CMK (cell line): Measurements from ENCODE around the gene PSMG3.

Source experiments
- DNase-seq: peaks from one replicate; pipeline ENCODE4 v3.0.0-alpha.2; 2010; ENCODE audit warnings: low read depth

PSMG3 gene, protein sequence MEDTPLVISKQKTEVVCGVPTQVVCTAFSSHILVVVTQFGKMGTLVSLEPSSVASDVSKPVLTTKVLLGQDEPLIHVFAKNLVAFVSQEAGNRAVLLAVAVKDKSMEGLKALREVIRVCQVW

GRCh38 chr7:1569833-1570632 lies at the start of gene PSMG3:
Gene PSMG3, minus strand, starts transcription at chr7:1570032. Its CDS starts 693 bp downstream, at chr7:1569339.
- peak; percentile 71 for DNase-seq

- no peak for DNase-seq
These were observed 48.6 kb upstream of the PSMG3 start for GRCh38 chr7:1618475-1618874.

GRCh38 chr7:1617957-1618356 lies 48.1 kb upstream of the PSMG3 start:
- DNase-seq = no peak

DNA sequence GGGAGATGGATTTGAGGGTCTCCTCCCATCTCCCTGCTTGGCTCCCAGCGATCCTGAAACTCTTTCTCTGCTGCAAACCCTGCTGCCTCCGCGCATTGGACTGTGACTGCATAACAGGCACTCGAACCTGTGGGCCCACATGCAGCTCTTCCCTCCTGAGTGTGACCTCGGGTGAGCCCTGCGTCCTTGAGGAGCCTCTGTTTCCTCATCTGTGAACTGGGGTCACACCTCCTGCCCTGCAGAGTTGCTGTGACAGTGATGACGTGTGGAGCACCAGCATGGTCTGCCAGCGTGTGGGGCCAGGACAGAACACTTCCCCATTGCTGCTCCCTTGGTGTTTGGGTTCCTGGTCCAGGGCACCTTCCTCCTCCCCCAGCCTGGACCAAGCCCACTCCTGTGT lies 46.9 kb upstream of the PSMG3 start:
- DNase-seq = no peak

DNA sequence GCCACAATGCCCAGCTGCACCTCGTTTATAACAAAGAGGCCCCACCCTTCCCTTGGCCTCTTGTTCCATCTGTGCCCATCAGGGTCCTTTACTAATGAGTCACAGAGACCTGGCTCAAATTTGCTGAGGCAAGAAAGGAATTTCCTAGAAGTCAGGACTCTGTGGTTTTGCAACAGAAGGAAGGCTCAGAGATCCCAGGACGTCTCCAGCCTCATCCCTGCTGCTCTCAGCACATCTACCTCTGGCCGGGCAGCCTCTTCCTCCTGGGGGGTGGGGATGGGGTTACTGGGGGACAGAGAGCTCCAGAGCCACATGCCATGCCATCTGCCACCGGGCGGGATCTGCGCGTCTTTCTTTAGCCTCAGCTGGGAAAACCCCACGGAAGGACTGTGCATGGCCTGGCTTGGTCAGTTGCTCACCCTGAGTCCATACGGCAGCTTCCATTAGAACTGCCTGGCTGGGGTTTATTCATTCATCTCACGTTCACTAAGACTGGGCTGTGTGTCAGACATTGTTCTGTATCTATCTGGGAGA lies 41.9 kb upstream of the PSMG3 start:
- no peak for DNase-seq

GRCh38 chr7:1610678-1611302 lies 41.0 kb upstream of the PSMG3 start:
- no peak for DNase-seq

DNA sequence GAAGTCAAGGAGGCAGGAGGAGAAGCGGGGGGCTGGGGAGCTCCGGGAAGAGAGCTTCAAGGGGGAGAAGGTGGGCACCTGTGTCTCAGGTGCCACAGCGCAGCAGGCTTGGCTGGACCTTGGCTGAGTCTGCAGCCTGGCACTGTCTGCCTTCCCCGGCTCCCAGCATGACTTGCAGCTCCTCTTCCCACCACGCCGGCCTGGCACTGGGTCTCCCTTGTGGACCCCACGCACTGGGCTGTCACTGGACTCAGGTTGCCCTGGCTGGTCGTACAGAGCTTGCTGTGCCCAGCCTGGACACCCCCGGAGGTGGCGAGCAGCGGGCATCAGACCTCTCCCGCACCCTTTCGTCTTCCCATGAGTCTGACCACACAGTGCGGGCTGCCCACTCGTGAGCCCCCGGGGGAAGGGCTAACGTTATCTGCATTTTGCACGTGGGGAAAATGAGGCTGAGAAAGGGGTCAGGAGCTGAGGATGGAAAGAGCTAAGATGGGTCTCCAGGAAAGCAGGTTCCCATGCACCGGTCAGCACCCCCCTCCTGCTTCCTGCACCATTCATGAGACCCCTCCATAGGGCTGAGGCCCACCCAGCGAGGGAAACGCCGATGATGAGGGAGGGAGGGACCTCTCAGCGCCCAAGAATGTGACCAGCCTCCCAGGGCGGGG lies 40.3 kb upstream of the PSMG3 start:
- no peak for DNase-seq

GRCh38 chr7:1609023-1609422 lies 39.2 kb upstream of the PSMG3 start:
- no peak for DNase-seq

DNA sequence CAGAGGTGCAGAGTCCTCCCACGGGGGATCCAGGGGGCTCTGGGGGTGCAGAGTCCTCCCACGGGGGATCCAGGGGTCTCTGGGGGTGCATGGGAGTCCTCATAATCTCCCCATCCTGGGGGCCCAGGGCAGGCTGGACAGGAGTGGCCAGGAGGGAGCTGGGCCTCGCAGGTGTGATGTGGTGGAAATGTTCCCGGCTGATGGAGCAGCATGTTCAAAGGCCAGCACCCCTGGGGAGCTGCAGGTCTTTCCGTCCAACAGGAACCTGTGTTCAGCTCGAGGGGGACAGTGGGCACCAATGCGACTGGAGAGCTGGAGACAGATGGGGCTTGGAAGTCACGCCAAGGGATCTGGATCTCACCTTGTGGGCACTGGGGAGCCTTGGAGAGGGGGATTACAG lies 38.5 kb upstream of the PSMG3 start:
- DNase-seq = no peak

DNA sequence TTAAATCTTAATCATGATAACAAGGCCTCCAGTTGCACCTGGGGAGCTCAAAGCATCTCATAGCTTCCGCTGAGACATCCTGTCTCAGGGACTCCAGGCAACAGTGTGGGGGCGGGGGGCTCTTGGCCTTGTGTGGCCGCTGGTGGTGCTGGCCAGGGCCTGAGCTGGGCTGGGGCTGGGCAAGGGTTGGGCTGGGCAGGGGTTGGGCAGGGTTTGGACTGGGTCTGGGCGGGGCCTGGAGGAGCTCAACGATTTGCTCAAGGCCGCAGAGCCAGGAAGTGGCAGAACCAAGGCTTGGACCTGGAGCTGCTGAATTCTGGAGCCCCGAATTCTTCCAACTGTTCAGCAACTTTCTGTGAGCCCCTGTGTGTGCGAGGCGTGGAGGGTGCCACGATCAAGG lies 37.9 kb upstream of the PSMG3 start:
- DNase-seq = no peak

- DNase-seq = no peak
These were observed 37.2 kb upstream of the PSMG3 start for GRCh38 chr7:1607001-1607400.

DNA sequence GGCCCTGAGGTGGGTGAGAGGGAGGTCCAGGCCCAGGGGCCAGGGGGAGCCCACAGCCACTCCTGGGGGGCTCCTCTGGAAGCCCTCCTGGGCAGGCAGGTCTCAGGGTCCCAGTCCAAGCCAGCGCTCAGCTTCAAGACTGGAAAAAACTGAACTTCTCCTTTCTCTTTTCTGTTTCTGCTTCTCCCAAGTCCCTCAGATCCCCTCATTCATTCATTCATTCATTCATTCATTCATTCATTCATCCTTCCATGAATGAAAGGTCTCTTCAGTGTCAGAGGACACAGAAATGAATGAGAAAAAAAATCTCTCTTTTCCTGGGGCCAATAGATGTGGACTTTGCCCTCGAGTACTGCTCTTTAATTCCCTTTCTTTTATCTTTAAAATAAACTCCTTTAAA lies 34.6 kb upstream of the PSMG3 start:
- DNase-seq = no peak

GRCh38 chr7:1603346-1604225 lies 33.8 kb upstream of the PSMG3 start:
- DNase-seq = no peak

- no peak for DNase-seq
These were observed 32.6 kb upstream of the PSMG3 start for GRCh38 chr7:1602386-1602785.

GRCh38 chr7:1601956-1602355 lies 32.1 kb upstream of the PSMG3 start:
- no peak for DNase-seq

DNA sequence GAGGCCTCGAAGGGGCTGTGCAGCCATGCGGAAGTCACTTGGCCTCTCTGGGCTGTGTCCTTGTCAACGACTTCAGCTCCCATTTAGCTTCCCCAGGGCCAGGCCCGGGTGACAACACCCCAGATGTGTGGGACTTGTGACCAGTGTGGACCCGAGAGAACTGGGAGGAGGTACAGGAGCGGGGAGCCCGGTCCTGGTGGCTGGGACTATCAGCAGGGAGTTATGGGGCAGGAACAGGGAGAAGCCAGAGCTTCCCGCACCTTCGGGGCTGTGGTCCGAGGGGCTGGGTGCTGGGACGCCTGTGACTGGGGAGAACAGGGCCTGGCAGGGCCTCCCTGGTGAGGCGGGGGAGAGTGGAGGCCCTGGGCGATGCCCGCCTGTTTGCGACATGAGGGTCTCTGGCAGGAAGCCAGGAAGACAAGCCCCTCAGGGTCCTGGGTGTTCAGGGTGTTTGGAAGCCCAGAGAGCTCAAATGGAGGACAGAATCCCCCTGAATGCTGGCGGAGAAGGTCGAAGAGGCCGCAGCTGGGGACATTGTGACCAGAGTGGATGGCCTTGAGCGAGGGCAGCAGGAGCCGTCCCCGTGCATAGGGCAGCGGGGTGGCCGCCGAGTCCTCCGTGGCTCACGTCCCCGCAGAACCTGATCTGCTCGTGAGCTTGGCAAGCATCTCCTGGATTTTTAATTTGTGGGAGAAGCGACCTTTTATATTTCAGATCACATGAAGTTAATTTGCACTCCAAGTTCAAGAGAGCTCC lies 30.0 kb upstream of the PSMG3 start:
- no peak for DNase-seq

DNA sequence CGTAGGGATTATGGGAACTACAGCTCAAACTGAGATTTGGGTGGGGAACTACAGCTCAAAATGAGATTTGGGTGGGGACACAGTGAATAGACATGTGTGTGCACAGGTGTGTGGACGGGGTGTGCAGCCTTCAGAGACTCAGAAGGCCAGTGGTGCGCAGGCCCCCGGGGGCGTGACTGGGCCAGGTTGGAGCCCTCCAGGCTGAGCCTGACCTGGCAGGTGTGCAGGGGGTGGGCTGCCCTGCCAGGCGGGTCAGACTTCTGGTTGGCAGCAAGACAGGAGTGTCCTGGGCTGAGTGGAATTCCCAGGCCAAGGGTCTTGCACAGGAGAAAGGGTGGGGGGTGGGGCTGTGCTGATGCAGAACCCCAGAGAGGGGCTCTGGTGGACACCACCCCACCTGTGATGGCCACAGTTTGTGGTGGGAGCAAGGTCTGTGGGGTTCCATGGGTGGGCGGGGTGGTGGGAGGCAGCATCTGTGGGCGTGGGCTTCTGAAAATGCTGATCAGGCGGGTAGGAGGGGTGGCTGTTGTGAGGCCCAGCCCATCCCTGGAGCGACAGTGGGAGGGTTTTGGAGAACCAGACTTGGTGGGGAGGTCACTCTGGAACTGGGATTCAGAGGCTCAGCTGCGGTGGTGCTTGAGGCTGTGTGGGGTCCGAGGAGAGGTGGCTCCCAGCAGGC lies 29.3 kb upstream of the PSMG3 start:
- no peak for DNase-seq

DNA sequence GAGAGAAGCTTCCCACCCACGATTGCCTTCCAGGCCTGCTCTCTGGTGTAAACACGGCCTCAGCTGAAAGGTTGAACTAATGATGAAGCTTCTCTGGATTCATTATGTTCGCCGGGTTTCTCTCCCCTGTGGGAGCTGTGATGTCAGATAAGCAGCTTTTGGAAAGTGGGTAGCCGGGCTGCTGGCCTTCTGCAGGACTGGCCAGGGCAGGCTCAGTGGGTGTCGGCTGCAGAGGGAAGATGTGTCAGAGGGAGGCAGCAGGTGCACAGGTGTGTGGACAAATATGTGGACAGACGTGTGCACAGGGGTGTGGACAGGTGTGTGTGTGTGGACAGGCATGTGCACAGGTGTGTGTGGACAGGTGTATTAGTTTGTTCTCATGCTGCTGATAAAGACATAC lies 28.5 kb upstream of the PSMG3 start:
- DNase-seq = no peak

GRCh38 chr7:1597791-1598190 lies 28.0 kb upstream of the PSMG3 start:
- DNase-seq = no peak

DNA sequence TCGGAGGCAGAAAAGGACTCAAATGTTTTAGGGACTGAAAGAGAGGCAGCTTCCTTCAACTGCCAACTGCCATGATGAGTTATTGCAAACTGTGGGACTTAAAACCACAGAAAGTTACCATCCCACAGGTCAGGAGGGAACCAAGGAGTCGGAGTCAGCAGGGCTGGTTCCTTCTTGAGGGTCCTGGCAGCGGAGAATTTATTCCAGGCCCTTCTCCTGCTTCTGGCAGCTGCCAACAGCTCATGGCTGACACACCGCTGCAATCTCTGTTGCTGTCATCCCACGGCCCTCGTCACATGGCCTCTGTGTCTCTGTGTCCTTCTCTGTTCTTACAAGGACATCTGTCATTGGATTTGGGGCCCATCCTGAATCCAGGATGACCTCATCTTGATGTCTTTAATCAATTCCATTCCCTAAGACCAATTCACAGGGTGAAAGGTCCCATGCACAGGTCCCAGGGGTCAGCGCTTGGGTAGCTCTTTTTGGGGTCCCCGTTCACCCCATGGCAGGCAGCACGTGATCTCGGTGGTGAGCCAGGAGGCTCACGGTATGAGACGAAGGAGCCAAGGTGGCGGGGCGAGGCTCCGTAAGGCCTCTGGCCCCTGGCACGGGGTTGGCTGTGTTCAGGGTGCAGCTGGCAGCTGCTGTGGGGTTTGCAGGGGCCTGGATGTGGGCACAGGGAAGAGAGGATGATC lies 27.4 kb upstream of the PSMG3 start:
- DNase-seq = no peak
